ENCODE results near the gene SLC35F4.
A peak's percentile ranks its signal among the peaks of the same experiment; 100 is the strongest.

DNA sequence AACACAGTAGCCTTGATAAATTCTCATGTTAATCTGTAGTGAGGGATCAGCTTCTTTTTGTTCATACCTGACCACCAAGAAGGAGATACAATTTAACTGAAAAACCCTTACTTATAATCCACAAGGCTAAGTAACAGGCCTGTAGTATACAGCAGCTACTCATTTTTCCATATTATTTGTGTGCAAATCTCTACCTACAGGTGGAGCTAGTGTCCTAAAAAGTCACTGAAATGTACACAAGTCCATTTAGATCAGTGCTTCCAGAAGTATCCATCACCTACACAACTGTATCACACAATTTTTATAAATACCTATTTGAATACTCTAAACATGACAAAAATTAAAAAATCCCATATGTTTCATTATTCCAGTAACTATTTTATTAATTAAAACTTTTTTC, 173.2 kb downstream of the SLC35F4 start:
- peak; percentile 56 for TF ChIP-seq RAD21 (IDR thresholded peaks at IDR 0.05; ENCODE audit: low read depth)
- TF ChIP-seq MAX (IDR thresholded peaks at IDR 0.05) = no peak
- no peak for TF ChIP-seq REST (IDR thresholded peaks at IDR 0.05; ENCODE audit: low read depth)
- TF ChIP-seq TAF1 (IDR thresholded peaks at IDR 0.05; ENCODE audit: low read depth) = no peak
- no peak for TF ChIP-seq EP300 (IDR thresholded peaks at IDR 0.05; ENCODE audit: borderline replicate concordance)
- TF ChIP-seq TEAD4 (IDR thresholded peaks at IDR 0.05) = no peak
- TF ChIP-seq YY1 (IDR thresholded peaks at IDR 0.05; ENCODE audit: low read depth) = no peak
- TF ChIP-seq NFIC (IDR thresholded peaks at IDR 0.05) = no peak
- no peak for TF ChIP-seq CREB1 (IDR thresholded peaks at IDR 0.05; ENCODE audit: low read depth)
- TF ChIP-seq CEBPB (IDR thresholded peaks at IDR 0.05) = no peak

Measured in Ishikawa (cell line).